Epithelial cell of proximal tubule (primary cell): Measurements from ENCODE around the gene NMD3. TPM values are rescaled to one million over a fixed set of nuclear protein-coding genes. Genes with fewer than 3 reads are reported as not detected.

ENCODE experiments used
- DNase-seq: peaks from one replicate; pipeline ENCODE4 v3.0.0-alpha.2; 2011; ENCODE audit warnings: low read depth
- H3K4me3 ChIP-seq: 2 replicates; pipeline ENCODE4 v1.5.1; 2011; ENCODE audit warnings: low read depth, mild to moderate bottlenecking, low read length
- total RNA-seq: library from RNA; depleted of rRNA; stranded (reverse); fragments of >200 nt; gene quantifications from 2 replicates; pipeline ENCODE4 v1.2.3, GENCODE V29; 2015
- TF ChIP-seq, protein P1 (sequence below): conservative IDR thresholded peaks from 2 replicates; pipeline ENCODE4 v1.5.1; 2012; ENCODE audit warnings: low read depth, mild to moderate bottlenecking, low read length

Gene NMD3
- total RNA-seq, 1 donor from 2014 or later = 40.2 TPM

DNA sequence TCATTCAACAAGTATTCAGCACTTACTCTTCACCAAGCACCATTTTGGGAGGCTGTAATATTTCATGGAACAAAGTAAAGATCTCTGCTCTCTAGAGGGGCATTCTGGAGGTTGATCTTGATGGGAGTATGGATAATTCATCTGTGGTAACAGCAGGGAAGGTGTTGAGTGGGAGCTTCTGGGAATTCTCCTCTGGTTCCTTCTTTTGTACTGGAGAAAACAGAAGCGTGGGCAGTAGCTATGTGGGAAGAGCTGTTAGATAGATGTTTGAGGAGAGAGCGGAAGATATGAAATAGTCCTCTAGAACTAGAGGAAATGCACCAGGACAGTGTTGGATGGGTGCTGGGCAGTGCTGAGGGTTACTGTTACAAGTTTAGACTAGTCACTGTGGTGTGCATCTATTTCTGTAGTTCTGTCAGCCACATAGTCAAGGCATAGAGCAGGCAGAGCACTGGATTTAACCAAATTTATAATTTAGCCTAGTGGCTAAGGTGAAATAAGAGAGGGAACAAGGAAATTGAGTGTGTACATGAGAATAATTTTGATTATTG is 9.6 kb downstream of the NMD3 start:
- TF ChIP-seq, protein P1, sequence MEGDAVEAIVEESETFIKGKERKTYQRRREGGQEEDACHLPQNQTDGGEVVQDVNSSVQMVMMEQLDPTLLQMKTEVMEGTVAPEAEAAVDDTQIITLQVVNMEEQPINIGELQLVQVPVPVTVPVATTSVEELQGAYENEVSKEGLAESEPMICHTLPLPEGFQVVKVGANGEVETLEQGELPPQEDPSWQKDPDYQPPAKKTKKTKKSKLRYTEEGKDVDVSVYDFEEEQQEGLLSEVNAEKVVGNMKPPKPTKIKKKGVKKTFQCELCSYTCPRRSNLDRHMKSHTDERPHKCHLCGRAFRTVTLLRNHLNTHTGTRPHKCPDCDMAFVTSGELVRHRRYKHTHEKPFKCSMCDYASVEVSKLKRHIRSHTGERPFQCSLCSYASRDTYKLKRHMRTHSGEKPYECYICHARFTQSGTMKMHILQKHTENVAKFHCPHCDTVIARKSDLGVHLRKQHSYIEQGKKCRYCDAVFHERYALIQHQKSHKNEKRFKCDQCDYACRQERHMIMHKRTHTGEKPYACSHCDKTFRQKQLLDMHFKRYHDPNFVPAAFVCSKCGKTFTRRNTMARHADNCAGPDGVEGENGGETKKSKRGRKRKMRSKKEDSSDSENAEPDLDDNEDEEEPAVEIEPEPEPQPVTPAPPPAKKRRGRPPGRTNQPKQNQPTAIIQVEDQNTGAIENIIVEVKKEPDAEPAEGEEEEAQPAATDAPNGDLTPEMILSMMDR = no peak
- no peak overlapping the region for H3K4me3 ChIP-seq
- DNase-seq = no peak

DNA sequence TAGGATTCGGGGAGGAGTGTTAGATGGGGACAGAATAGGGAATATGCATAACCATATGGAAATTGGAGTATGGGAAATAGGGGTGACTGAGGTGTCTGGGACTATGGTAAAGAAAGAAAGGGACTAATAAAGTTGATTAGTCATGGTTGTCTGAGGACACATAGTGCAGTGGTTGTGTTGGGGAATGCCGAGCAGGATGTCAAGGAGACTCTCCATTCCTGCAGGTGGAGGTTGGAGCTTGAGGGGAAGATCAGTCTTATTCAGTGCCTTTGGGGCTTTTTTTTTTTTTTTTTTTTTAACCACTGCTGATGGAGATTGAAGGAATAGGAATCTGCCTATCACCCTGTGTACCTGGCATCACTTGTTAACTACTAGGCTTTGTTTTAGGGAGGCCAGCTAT is 10.8 kb downstream of the NMD3 start:
- H3K4me3 ChIP-seq = no peak overlapping the region
- TF ChIP-seq, protein P1 = no peak
- DNase-seq = no peak

DNA sequence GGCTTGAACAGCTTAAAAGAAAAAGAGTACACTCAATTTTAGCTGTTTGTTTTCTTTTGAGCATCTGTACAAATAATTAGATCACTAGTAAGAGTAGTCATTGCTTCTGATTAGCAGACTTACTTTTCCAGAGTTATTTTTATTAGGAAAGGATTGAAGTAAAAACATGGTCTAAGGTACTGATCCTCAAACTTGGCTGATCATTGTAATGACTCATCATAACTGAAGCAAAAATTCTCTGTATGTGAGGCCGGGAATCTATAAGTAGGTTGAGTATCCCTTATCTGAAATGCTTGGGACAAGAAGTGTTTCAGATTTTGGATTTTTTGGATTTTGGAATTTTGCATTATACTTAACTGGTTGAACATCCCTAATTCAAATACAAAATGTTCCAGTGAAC is 12.4 kb downstream of the NMD3 start:
- TF ChIP-seq, protein P1 = no peak
- no peak overlapping the region for H3K4me3 ChIP-seq
- DNase-seq = no peak

DNA sequence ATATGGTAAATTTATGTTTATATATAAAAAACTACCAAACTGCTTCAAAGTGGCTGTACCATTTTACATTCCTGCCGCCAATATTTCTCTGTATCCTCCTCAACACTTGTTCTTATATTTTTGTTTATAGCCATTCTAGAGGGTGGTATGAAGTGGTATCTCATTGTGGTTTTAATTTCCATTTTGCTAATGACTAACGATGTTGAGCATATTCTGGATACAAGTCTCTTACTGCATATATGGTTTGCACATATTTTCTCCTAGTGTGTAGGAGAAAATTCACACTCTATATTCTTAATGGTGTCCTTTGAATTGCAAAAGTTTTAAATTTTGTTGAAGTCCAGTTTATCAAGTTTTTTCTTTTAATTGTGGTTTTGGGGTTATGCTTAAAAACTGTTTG is 15.1 kb downstream of the NMD3 start:
- H3K4me3 ChIP-seq = no peak overlapping the region
- TF ChIP-seq, protein P1 = no peak
- DNase-seq = no peak

DNA sequence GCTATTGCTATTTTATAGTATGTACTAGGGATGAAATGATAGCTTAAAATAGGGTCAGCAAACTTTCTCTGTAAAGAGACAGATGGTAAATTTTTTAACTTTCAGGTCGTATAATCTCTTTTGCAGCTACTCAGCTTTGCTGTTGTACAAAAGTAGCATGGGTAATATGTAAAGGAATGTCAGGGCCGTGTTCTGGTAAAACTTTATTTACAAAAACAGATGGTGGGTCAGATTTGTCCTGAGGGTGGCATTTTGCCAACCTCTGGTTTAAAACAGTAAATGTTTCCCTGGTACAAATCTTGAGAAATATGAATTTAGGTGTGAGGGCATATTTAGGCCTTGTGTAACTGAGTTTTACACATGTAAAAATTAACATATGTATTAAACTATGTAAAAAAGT is 18.6 kb downstream of the NMD3 start:
- H3K4me3 ChIP-seq = no peak overlapping the region
- TF ChIP-seq, protein P1 = no peak
- no peak for DNase-seq

DNA sequence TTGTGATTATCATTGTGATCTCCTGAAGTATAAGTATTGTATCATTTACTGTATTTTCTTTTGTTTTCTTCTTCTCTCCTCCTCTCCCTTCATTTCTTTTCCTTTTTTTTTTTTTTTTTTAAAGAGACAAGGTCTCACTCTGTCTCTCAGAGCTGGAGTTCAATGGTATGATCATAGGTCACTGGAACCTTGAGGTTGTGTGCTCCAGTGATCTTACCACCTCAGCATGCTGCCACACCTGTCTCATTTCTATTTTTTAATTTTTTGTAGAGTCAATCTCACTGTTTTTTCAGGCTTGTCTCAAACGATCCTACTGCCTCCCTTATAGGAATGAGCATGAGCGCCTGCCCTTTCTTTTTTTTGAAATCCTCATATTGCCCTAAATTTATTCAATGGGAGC is 23.4 kb downstream of the NMD3 start:
- no peak for DNase-seq
- H3K4me3 ChIP-seq = no peak overlapping the region
- TF ChIP-seq, protein P1 = no peak

DNA sequence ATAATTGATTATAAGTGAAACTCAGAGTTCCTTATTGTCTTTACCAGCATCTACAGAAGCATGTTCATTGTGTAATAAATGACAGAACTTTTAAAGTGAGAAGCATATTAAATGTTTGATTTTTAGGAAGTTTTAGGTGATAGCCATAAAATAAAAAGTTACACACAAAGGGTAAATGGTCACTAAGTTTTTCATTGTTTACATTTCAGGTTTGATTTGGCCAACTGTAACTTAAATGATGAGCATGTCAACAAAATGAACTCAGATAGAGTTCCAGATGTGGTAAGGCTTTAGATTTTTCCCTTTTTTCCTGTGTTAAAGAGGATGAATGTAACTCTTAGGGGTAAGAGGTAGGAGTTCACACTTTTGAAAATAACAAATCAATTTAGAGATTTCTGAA is 25.9 kb downstream of the NMD3 start:
- H3K4me3 ChIP-seq = no peak overlapping the region
- TF ChIP-seq, protein P1 = no peak
- no peak for DNase-seq
